MM.1S (cell line): ENCODE results near the gene PTPRD.

Source experiments
- CTCF ChIP-seq: fragments of 300-600 bp; sonication (generic); IDR thresholded peaks from 2 replicates; pipeline ENCODE4 v1.5.1; 2016; ENCODE audit warnings: antibody characterized with exemption, low read length, mixed read lengths
- EZH2 ChIP-seq: fragments of 300-600 bp; sonication (generic); optimal IDR thresholded peaks from 2 replicates; pipeline ENCODE3; 2017; ENCODE audit warnings: low read depth, mild to moderate bottlenecking, antibody characterized with exemption, low read length, mixed read lengths

DNA sequence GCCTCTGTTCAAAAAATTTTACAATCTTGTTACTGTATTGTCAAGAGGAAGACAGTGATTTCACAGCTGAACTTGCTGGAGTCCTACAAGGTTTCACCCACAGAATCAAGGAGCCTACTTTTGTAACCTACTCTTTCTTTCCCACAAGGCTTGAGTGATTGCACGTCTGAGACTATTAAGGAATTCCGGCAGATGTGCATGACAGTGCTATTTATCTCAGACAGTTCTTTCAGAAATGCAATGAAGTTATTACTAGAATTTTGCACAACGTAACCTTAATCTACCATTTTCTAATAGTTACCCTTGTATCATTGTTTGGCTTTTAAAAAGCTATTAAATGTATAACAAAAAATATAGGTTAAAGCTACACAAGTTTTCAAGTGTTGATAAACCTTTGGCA is 400.1 kb downstream of the PTPRD start:
- TF ChIP-seq CTCF (no peak), EZH2 (no peak)
